GM10266 (cell line): ENCODE data around the gene ABHD6.

Source experiments
- DNase-seq: peaks from one replicate; pipeline ENCODE4 v3.0.0; 2012; ENCODE audit errors: extremely low spot score
- CTCF ChIP-seq: IDR thresholded peaks from 2 replicates; pipeline ENCODE4 v1.5.1; 2012; ENCODE audit warnings: mild to moderate bottlenecking, low read depth; ENCODE audit not compliant: control insufficient read depth, insufficient read depth; ENCODE audit errors: missing control alignments

Gene ABHD6

GRCh38 chr3:58326267-58326900 is 88.8 kb downstream of the ABHD6 start:
- DNase-seq: no peak
- TF ChIP-seq CTCF: no peak

- no peak for DNase-seq
- no peak for TF ChIP-seq CTCF
Observed at GRCh38 chr3:58329150-58329921, 91.7 kb downstream of the ABHD6 start.

GRCh38 chr3:58329922-58330413 is 92.4 kb downstream of the ABHD6 start:
- TF ChIP-seq CTCF: no peak
- no peak for DNase-seq

- TF ChIP-seq CTCF: no peak
- no peak for DNase-seq
Observed at GRCh38 chr3:58331593-58332152, 94.1 kb downstream of the ABHD6 start.

- peak; percentile 90 for DNase-seq
- peak; percentile 32 for TF ChIP-seq CTCF
Observed at GRCh38 chr3:58332575-58333188, 95.1 kb downstream of the ABHD6 start, which contains the start of gene PXK. Gene PXK (plus strand): TSS chr3:58332892. CDS start chr3:58332989, 97 bp downstream.

- DNase-seq: peak; percentile 78
- peak; percentile 59 for TF ChIP-seq CTCF
Observed at GRCh38 chr3:58333206-58334012, 95.8 kb downstream of the ABHD6 start.
